Measurements from ENCODE around the gene DDX1. TPM values are rescaled to one million over a fixed set of nuclear protein-coding genes. Genes with fewer than 3 reads are reported as not detected.
A peak's percentile ranks its signal among the peaks of the same experiment; 100 is the strongest.

The DDX1 gene
- total and polyA plus RNA-seq, 4 experiments from 2014 or later = 53.3 to 61.7 (median 57.1) TPM

DNA sequence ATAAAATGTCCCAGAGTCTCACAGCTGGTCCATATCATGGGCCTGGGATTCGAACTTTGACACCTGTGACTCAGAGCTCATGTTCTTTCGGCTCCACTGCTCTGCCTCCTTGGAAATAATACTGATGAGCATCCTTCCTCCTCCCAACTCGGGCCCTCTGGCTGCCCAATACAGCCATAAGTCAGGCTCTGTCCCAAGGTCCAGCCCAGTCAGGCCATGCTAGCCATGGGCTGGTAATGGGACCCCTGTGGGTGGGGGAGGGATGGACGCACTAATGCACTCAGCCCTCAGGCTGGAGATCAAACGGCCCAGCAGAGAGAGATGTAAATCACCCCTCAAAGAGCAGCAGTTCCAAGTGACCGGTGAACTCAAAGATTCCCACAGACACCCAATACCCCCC lies 61.1 kb downstream of the DDX1 start:
- peaks cover 3 to 4% of the 10 kb centered on the region in 2 donors for H3K27me3 Mint-ChIP-seq
- H3K9me3 ChIP-seq (ENCODE audit: control insufficient read depth in 1 of 2, low read length in 2 of 2) = no peaks in the 10 kb centered on the region
- DNase-seq = no peak
- H3K9me3 Mint-ChIP-seq = no peaks in the 10 kb centered on the region
- H3K36me3 Mint-ChIP-seq = no peaks in the 10 kb centered on the region
- ChIA-PET POLR2A (ENCODE audit: partially characterized antibody) (no interaction called here), CTCF (ENCODE audit: partially characterized antibody) (no interaction called here)
- H3K36me3 ChIP-seq (ENCODE audit: insufficient read depth, low read length) = no peaks in the 10 kb centered on the region
- no peaks in the 10 kb centered on the region for H3K27me3 ChIP-seq (ENCODE audit: insufficient read depth, low read length)
- H3K4me1 ChIP-seq (ENCODE audit: insufficient read depth, low read length) = no peaks in the 10 kb centered on the region
- H3K4me3 Mint-ChIP-seq = no peak overlapping the region
- H3K4me3 ChIP-seq (ENCODE audit: low read length in 2 of 2) = no peak overlapping the region
- no peak overlapping the region for H3K27ac Mint-ChIP-seq
- H3K4me1 Mint-ChIP-seq = no peaks in the 10 kb centered on the region
- intact Hi-C loops (cut with micrococcal nuclease) = no loop called here
- H3K27ac ChIP-seq (ENCODE audit: low read depth, low read length) = no peak overlapping the region

DNA sequence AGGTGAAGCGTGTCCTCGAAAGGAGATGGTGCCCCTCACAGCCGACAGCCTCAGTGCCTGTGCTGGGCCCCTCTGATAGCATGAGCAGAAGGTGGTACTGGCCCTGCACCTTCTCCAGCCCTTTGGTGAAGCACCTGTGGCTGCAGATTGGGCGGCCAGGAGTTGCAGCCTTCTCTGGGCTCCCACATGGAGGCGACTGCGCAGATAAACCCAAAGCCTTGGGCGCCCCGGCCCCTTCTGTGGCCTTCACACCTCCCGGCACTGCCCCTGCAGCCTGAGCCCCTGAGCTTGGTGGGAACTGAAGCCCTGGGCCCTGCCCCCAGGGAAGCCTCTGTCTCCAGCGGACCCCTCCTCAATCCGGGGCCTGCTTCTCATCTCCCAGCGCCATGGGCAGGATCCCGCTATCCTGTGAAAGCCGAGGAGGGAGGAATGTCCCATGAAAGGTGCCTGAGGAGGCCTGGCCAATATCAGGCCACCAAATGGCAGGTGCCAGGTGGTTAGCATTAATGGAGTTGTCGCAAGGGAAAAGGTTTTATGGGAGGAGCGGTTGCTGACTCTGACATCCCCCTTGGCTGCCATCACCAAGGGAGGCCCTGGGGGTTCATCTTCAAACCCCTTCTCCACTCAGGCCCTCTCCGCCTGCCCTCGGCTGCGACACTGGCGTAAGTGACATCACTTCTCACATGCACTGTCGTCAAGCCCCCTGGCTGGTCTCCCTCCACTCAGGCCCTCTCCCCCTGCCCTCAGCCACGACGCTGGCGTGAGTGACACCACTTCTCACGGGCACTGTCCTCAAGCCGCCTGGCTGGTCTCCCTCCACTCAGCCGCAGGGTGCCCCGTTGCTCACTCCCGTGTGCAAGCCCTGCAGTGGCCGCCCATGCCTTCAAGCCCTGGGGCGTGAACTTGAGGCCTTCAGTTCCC lies 62.4 kb downstream of the DDX1 start:
- DNase-seq = no peak
- H3K36me3 ChIP-seq (ENCODE audit: insufficient read depth, low read length) = no peaks in the 10 kb centered on the region
- no peaks in the 10 kb centered on the region for H3K27me3 ChIP-seq (ENCODE audit: insufficient read depth, low read length)
- Mint-ChIP-seq H3K27ac (peak overlapping the region in 1 of 7 donors; percentile 48), H3K36me3 (no peaks in the 10 kb centered on the region), H3K27me3 (peaks cover 4 to 7% of the 10 kb centered on the region in 2 donors), H3K9me3 (no peaks in the 10 kb centered on the region), H3K4me1 (no peaks in the 10 kb centered on the region), H3K4me3 (no peak overlapping the region)
- no peaks in the 10 kb centered on the region for H3K9me3 ChIP-seq (ENCODE audit: control insufficient read depth in 1 of 2, low read length in 2 of 2)
- ChIA-PET CTCF (ENCODE audit: partially characterized antibody) (no interaction called here), POLR2A (ENCODE audit: partially characterized antibody) (no interaction called here)
- H3K4me3 ChIP-seq (ENCODE audit: low read length in 2 of 2) = no peak overlapping the region
- intact Hi-C loops (cut with micrococcal nuclease) = no loop called here
- H3K27ac ChIP-seq (ENCODE audit: low read depth, low read length) = no peak overlapping the region
- no peaks in the 10 kb centered on the region for H3K4me1 ChIP-seq (ENCODE audit: insufficient read depth, low read length)

DNA sequence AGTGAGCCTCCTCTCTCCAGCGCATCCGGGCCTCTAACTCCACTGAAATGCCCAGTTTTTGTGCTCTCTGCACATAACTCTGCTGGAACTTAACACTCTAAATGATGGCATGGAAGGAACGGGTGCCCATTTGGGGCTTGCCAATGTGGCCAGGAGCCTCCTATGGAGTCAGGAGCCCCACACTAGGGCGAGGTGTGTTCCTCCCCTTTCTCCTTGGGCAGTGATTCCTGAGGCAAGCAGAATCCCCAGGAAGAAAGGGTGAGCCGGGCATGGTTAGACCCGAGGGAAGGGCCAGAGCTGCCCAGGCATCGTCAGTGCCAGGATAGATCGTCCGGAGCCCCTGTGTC lies 63.0 kb downstream of the DDX1 start:
- no peak for DNase-seq
- Mint-ChIP-seq H3K27me3 (peaks cover 6 to 7% of the 10 kb centered on the region in 2 donors), H3K27ac (no peak overlapping the region), H3K36me3 (no peaks in the 10 kb centered on the region), H3K4me3 (no peak overlapping the region), H3K4me1 (no peaks in the 10 kb centered on the region), H3K9me3 (no peaks in the 10 kb centered on the region)
- no peaks in the 10 kb centered on the region for H3K4me1 ChIP-seq (ENCODE audit: insufficient read depth, low read length)
- no peak overlapping the region for H3K27ac ChIP-seq (ENCODE audit: low read depth, low read length)
- H3K27me3 ChIP-seq (ENCODE audit: insufficient read depth, low read length) = no peaks in the 10 kb centered on the region
- intact Hi-C loops (cut with micrococcal nuclease) = no loop called here
- ChIA-PET POLR2A (ENCODE audit: partially characterized antibody) (no interaction called here), CTCF (ENCODE audit: partially characterized antibody) (no interaction called here)
- H3K36me3 ChIP-seq (ENCODE audit: insufficient read depth, low read length) = no peaks in the 10 kb centered on the region
- H3K9me3 ChIP-seq (ENCODE audit: control insufficient read depth in 1 of 2, low read length in 2 of 2) = no peaks in the 10 kb centered on the region
- H3K4me3 ChIP-seq (ENCODE audit: low read length in 2 of 2) = no peak overlapping the region

DNA sequence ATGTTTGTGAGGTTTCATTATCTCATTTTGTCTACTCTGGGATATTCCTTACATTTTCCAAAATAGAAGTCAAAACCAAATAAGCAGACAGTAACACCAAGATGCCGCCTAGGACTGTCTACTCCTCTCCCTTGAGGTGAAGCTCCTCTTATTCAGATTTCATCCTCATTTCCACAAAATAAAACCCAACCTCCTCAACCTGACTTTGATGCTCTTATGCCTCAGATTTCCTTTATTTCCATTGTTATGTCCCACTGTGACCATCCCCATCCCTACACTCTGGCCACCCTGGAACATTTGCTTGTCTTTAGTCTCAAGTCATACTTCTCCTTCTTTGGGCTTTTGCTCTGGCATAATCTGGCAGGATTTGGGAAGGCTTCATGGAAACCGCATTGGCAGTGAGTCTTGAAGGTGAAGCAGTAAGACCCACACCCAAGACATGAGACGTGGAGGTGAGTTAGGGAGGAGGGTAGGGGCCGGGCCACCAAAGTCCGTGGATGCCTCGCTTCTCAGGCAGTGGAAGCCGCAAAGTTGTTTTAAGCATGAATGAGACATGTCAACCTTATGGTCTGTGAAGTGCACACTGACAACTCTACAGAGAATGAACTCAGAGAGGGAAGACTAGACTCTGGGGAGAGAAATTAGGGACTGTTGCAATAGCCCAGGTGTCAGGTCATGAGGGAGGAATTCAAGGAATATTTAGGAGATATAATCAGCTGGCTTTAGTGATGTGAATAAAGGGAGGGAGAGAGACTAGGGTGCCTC lies 63.6 kb downstream of the DDX1 start:
- Histone ChIP-seq H3K36me3 (ENCODE audit: insufficient read depth, low read length) (no peaks in the 10 kb centered on the region), H3K9me3 (ENCODE audit: control insufficient read depth in 1 of 2, low read length in 2 of 2) (no peaks in the 10 kb centered on the region), H3K4me1 (ENCODE audit: insufficient read depth, low read length) (no peaks in the 10 kb centered on the region), H3K4me3 (ENCODE audit: low read length in 2 of 2) (no peak overlapping the region), H3K27ac (ENCODE audit: low read depth, low read length) (no peak overlapping the region), H3K27me3 (ENCODE audit: insufficient read depth, low read length) (no peaks in the 10 kb centered on the region)
- no peaks in the 10 kb centered on the region for H3K4me1 Mint-ChIP-seq
- intact Hi-C loops (cut with micrococcal nuclease) = no loop called here
- no peak for DNase-seq
- no peaks in the 10 kb centered on the region for H3K9me3 Mint-ChIP-seq
- H3K36me3 Mint-ChIP-seq = no peaks in the 10 kb centered on the region
- peaks cover 6 to 7% of the 10 kb centered on the region in 2 donors for H3K27me3 Mint-ChIP-seq
- ChIA-PET POLR2A (ENCODE audit: partially characterized antibody) (no interaction called here), CTCF (ENCODE audit: partially characterized antibody) (no interaction called here)
- no peak overlapping the region for H3K27ac Mint-ChIP-seq
- no peak overlapping the region for H3K4me3 Mint-ChIP-seq

DNA sequence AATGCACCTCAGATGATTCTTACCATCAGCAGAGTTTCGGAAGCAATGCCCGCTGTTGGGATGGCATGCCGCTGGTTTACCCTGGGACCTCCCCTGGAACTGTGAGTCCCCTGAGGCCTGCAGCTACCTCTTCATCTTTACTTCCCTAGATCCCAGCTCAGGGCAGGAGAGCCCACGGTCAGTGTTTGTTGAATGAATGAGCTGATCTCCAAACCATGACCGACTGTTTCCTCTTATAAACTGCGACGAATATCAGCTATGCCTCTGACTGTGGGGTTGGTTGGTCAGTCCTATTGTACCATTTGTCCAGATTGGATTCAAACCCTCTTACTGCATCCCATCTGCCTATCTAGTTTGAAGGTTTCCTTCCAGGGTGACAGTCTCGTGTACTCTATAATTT lies 64.4 kb downstream of the DDX1 start:
- POLR2A ChIA-PET (ENCODE audit: partially characterized antibody) = no interaction called here
- H3K9me3 Mint-ChIP-seq = no peaks in the 10 kb centered on the region
- Histone ChIP-seq H3K27me3 (ENCODE audit: insufficient read depth, low read length) (no peaks in the 10 kb centered on the region), H3K36me3 (ENCODE audit: insufficient read depth, low read length) (no peaks in the 10 kb centered on the region), H3K4me3 (ENCODE audit: low read length in 2 of 2) (no peak overlapping the region), H3K27ac (ENCODE audit: low read depth, low read length) (no peak overlapping the region), H3K9me3 (ENCODE audit: control insufficient read depth in 1 of 2, low read length in 2 of 2) (no peaks in the 10 kb centered on the region), H3K4me1 (ENCODE audit: insufficient read depth, low read length) (no peaks in the 10 kb centered on the region)
- no peaks in the 10 kb centered on the region for H3K4me1 Mint-ChIP-seq
- H3K36me3 Mint-ChIP-seq = no peaks in the 10 kb centered on the region
- no peak for DNase-seq
- H3K4me3 Mint-ChIP-seq = no peak overlapping the region
- CTCF ChIA-PET (ENCODE audit: partially characterized antibody) = no interaction called here
- peaks cover 6 to 7% of the 10 kb centered on the region in 2 donors for H3K27me3 Mint-ChIP-seq
- no peak overlapping the region for H3K27ac Mint-ChIP-seq
- intact Hi-C loops (cut with micrococcal nuclease) = no loop called here

DNA sequence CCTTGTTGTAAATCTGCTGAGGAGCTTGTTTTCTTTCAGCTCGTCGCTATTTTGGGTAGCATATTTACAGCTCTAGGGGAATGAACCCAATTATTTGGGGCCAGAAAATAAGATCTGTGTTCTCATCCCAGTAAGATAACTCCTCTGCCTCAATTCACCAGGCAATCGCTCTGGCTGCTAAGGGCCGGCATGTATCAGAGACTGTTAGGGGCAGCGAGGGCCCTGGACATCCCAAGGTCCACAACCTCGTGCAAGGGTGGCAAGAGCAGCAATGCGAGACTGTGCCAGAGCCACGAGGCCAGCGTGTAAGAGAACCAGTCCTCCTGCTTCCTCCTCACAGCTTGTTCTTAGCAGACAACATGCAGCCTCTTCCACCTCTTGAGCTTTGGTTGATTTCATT lies 66.1 kb downstream of the DDX1 start:
- CTCF ChIA-PET (ENCODE audit: partially characterized antibody) = interaction anchor here (0.8 kb wide), 1 partner anchor 18 kb away, joined by 3 read pairs; no protein-coding TSS in a partner anchor
- H3K27ac ChIP-seq (ENCODE audit: low read depth, low read length) = no peak overlapping the region
- no peaks in the 10 kb centered on the region for H3K27me3 ChIP-seq (ENCODE audit: insufficient read depth, low read length)
- no peaks in the 10 kb centered on the region for H3K4me1 Mint-ChIP-seq
- POLR2A ChIA-PET (ENCODE audit: partially characterized antibody) = no interaction called here
- peaks cover 6 to 7% of the 10 kb centered on the region in 2 donors for H3K27me3 Mint-ChIP-seq
- DNase-seq = no peak
- H3K27ac Mint-ChIP-seq = no peak overlapping the region
- H3K36me3 Mint-ChIP-seq = no peaks in the 10 kb centered on the region
- H3K36me3 ChIP-seq (ENCODE audit: insufficient read depth, low read length) = no peaks in the 10 kb centered on the region
- H3K4me3 Mint-ChIP-seq = no peak overlapping the region
- intact Hi-C loops (cut with micrococcal nuclease) = no loop called here
- no peak overlapping the region for H3K4me3 ChIP-seq (ENCODE audit: low read length in 2 of 2)
- no peaks in the 10 kb centered on the region for H3K9me3 Mint-ChIP-seq
- H3K9me3 ChIP-seq (ENCODE audit: control insufficient read depth in 1 of 2, low read length in 2 of 2) = no peaks in the 10 kb centered on the region
- H3K4me1 ChIP-seq (ENCODE audit: insufficient read depth, low read length) = no peaks in the 10 kb centered on the region

DNA sequence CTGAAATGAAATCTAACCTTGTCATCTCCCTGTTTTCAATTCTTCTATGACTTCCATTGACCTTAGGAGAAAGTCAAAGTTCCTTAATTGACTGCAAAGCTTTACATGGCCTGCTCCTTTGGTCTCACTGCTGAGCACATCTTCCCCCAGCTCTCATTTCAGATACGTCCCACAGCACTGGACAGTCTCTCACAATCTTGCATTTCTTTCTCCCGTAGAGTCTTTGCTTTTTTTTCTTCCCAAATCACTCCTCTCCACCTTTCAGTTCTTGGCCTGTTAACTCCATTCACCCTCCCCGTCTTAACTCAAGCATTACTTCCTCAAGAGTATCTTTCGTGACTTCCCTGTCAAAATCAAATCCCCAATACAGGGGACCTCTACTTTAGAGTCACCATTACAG lies 67.2 kb downstream of the DDX1 start:
- peaks cover 4 to 6% of the 10 kb centered on the region in 2 donors for H3K27me3 Mint-ChIP-seq
- Histone ChIP-seq H3K27ac (ENCODE audit: low read depth, low read length) (no peak overlapping the region), H3K4me3 (ENCODE audit: low read length in 2 of 2) (no peak overlapping the region), H3K27me3 (ENCODE audit: insufficient read depth, low read length) (no peaks in the 10 kb centered on the region), H3K9me3 (ENCODE audit: control insufficient read depth in 1 of 2, low read length in 2 of 2) (no peaks in the 10 kb centered on the region), H3K4me1 (ENCODE audit: insufficient read depth, low read length) (no peaks in the 10 kb centered on the region), H3K36me3 (ENCODE audit: insufficient read depth, low read length) (no peaks in the 10 kb centered on the region)
- intact Hi-C loops (cut with micrococcal nuclease) = no loop called here
- no peak overlapping the region for H3K4me3 Mint-ChIP-seq
- peaks cover 0 to 3% (median 0%) of the 10 kb centered on the region in 8 donors for H3K9me3 Mint-ChIP-seq
- no peaks in the 10 kb centered on the region for H3K4me1 Mint-ChIP-seq
- DNase-seq = no peak
- H3K36me3 Mint-ChIP-seq = no peaks in the 10 kb centered on the region
- peak overlapping the region in 1 of 7 donors; percentile 15 for H3K27ac Mint-ChIP-seq
- CTCF ChIA-PET (ENCODE audit: partially characterized antibody) = no interaction called here
- POLR2A ChIA-PET (ENCODE audit: partially characterized antibody) = no interaction called here
